Naive B cell (primary cell): Measurements from ENCODE around the gene IZUMO2. TPM values are rescaled to one million over a fixed set of nuclear protein-coding genes. Genes with fewer than 3 reads are reported as not detected.

Experiments used
- polyA plus RNA-seq, 6 donors: library from polyadenylated mRNA; unstranded; fragments of 300-500 nt; fragmentation: Illumina TruSeq; gene quantifications; one replicate each; pipeline ENCODE4 v1.2.3, GENCODE V29; 2021; ENCODE audit warnings: low read depth in 6 of 6

IZUMO2 gene
- polyA plus RNA-seq, 6 donors from 2014 or later: not detected

Other genes with a start within 250 kb of the IZUMO2 start
- gene ATF5, start 234.1 kb downstream of the IZUMO2 start, polyA plus RNA-seq: under 1 TPM in 5 of 6 donors, not detected in 1; 0.49 to 0.99 (median 0.71) TPM
- 10 to 100 TPM; 30.3 to 59.2 (median 51.3) TPM for gene NUP62, start 233.8 kb downstream of the IZUMO2 start, polyA plus RNA-seq
- gene SIGLEC11, start 202.1 kb downstream of the IZUMO2 start, polyA plus RNA-seq: not detected
- gene VRK3, start 137.9 kb downstream of the IZUMO2 start, polyA plus RNA-seq: 100 to 1,000 TPM in 1 of 6 donors, 10 to 100 TPM in 5; 78.8 to 121 (median 89.0) TPM
- 1 to 10 TPM; 3.1 to 8.6 (median 5.4) TPM for gene ZNF473, start 137.3 kb downstream of the IZUMO2 start, polyA plus RNA-seq
- not detected for gene MYH14, start 40.3 kb upstream of the IZUMO2 start, polyA plus RNA-seq
- under 1 TPM in 2 of 6 donors, not detected in 4; 0.08 to 0.12 TPM for gene KCNC3, start 166.1 kb upstream of the IZUMO2 start, polyA plus RNA-seq
- 1 to 10 TPM in 3 of 6 donors, under 1 TPM in 2, not detected in 1; 0.38 to 1.8 (median 1.1) TPM for gene NAPSA, start 202.4 kb upstream of the IZUMO2 start, polyA plus RNA-seq
- gene NR1H2, start 213.2 kb upstream of the IZUMO2 start, polyA plus RNA-seq: 100 to 1,000 TPM in 1 of 6 donors, 10 to 100 TPM in 5; 70.9 to 115 (median 76.1) TPM
- 10 to 100 TPM; 22.9 to 46.7 (median 32.1) TPM for gene POLD1, start 221.1 kb upstream of the IZUMO2 start, polyA plus RNA-seq